OCI-LY1 (cell line): Measurements from ENCODE around the gene LATS2.

Experiments used
- EZH2 ChIP-seq: fragments of 200-600 bp; sonication (generic), shearing (Covaris generic); IDR thresholded peaks from 2 replicates; pipeline ENCODE4 v1.8.0; 2017; ENCODE audit warnings: borderline replicate concordance, mixed run types, mild to moderate bottlenecking, antibody characterized with exemption, low read length, moderate library complexity, mixed read lengths
- TF ChIP-seq, protein P1 (sequence below): fragments of 200-600 bp; sonication (generic), shearing (Covaris generic); IDR thresholded peaks from 2 replicates; pipeline ENCODE4 v1.5.1; 2017; ENCODE audit warnings: mild to moderate bottlenecking, antibody characterized with exemption, low read length, moderate library complexity, mixed read lengths

DNA sequence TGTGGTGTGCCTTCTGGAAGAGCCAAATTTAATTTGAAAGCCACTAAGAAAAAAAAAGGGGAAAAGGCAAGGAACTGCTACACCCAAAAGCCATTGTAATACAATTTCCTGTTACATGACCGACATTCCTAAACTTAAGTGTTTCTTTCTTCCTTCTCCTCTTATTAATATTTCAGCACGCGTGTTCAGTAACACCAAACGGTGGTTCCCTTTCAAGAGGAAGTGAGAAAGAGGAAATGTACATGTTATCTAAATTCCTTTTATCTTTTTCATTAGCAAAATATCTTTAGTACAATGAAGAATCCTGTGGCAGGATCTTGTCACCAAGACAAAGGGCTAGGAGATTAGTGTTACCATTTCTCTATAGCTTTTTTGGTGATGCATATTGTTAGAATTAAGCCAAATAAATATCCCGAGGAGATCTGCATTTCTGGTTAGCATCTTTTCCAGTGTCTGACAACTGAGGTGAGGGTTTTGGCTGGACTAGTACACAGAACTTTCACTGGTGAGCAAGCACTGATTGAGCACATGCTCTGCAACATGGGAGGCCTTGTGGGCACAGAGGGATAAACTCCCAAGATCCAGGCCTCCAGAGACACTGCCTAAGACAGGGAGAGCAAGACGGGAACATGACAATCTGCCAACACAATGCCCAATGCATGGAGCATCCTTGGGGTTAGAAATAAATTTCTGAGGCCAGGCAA lies 22.1 kb downstream of the LATS2 start:
- TF ChIP-seq, protein P1, sequence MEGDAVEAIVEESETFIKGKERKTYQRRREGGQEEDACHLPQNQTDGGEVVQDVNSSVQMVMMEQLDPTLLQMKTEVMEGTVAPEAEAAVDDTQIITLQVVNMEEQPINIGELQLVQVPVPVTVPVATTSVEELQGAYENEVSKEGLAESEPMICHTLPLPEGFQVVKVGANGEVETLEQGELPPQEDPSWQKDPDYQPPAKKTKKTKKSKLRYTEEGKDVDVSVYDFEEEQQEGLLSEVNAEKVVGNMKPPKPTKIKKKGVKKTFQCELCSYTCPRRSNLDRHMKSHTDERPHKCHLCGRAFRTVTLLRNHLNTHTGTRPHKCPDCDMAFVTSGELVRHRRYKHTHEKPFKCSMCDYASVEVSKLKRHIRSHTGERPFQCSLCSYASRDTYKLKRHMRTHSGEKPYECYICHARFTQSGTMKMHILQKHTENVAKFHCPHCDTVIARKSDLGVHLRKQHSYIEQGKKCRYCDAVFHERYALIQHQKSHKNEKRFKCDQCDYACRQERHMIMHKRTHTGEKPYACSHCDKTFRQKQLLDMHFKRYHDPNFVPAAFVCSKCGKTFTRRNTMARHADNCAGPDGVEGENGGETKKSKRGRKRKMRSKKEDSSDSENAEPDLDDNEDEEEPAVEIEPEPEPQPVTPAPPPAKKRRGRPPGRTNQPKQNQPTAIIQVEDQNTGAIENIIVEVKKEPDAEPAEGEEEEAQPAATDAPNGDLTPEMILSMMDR, result no peak
- TF ChIP-seq EZH2, result no peak
